Measurements from ENCODE around the gene TRMT11.

GRCh38 chr6:126077810-126078776, 91.8 kb downstream of the TRMT11 start:
- TF ChIP-seq XRCC5 (IDR thresholded peaks at IDR 0.05; ENCODE audit: low read depth, low read length) (no peak), ELF2 (CRISPR knock-in tag; IDR thresholded peaks at IDR 0.05) (no peak), MCM7 (IDR thresholded peaks at IDR 0.05) (no peak), RBFOX2 (IDR thresholded peaks at IDR 0.05; ENCODE audit: low read depth, low read length) (no peak), CTCF (IDR thresholded peaks at IDR 0.05 in 2 of 3, conservative IDR thresholded peaks at IDR 0.05 in 1 of 3; ENCODE audit: insufficient read depth in 2 of 3, low read depth in 1 of 3, low read length in 3 of 3) (no peak), SIN3A (IDR thresholded peaks at IDR 0.05; ENCODE audit: borderline replicate concordance in 2 of 2, control insufficient read depth in 1 of 2, low read depth in 2 of 2, low read length in 2 of 2) (no peak)

Data from K562 (cell line).